A549 (cell line): ENCODE measurements around the gene MVB12B.

Experiments used
- CBX2 ChIP-seq: fragments of 200-600 bp; sonication (generic); IDR thresholded peaks from 2 replicates; pipeline ENCODE4 v1.6.1; 2016; ENCODE audit warnings: low read depth, mild to moderate bottlenecking, borderline replicate concordance
- CTCF ChIP-seq: fragments of >200 bp; sonication (Bioruptor Twin); formaldehyde crosslinking; IDR thresholded peaks from 3 replicates; pipeline ENCODE4 v1.5.1; 2016
- EHMT2 ChIP-seq: fragments of 200-600 bp; sonication (generic); IDR thresholded peaks from 2 replicates; pipeline ENCODE4 v1.6.1; 2016; ENCODE audit warnings: antibody characterized with exemption, low read depth, mild to moderate bottlenecking, moderate library complexity
- EP300 ChIP-seq, 2 experiments: fragments of >200 bp; sonication (Bioruptor Twin); formaldehyde crosslinking; IDR thresholded peaks; 2 replicates in 1 of 2; 3 replicates in 1 of 2; pipeline ENCODE4 v1.6.1; 2016 to 2017
- ESRRA ChIP-seq: fragments of 150-350 bp; IDR thresholded peaks from 2 replicates; pipeline ENCODE4 v1.6.1; 2014; ENCODE audit warnings: mild to moderate bottlenecking, low read length, borderline replicate concordance
- FOXS1 ChIP-seq: fragments of 250-450 bp; sonication (Bioruptor Pico); IDR thresholded peaks from 2 replicates; pipeline ENCODE4 v1.5.0; 2020; ENCODE audit warnings: mild to moderate bottlenecking, moderate library complexity
- HDAC2 ChIP-seq: fragments of 200-600 bp; sonication (generic); IDR thresholded peaks from 2 replicates; pipeline ENCODE4 v1.6.1; 2016
- HOXB13 ChIP-seq: fragments of 250-450 bp; sonication (Bioruptor Pico); IDR thresholded peaks from 2 replicates; pipeline ENCODE4 v1.5.0; 2020; ENCODE audit warnings: low read depth, mild to moderate bottlenecking, moderate library complexity
- JUN ChIP-seq, 2 experiments: fragments of >200 bp; sonication (Bioruptor Twin); formaldehyde crosslinking; IDR thresholded peaks; 2 replicates in 1 of 2; 3 replicates in 1 of 2; pipeline ENCODE4 v1.6.1; 2016 to 2017
- MAX ChIP-seq: IDR thresholded peaks from 2 replicates; pipeline ENCODE4 v1.6.1; 2012
- NR3C1 ChIP-seq: fragments of >200 bp; sonication (Bioruptor Twin); formaldehyde crosslinking; IDR thresholded peaks from 3 replicates; pipeline ENCODE4 v1.6.1; 2017
- POLR2AphosphoS2 ChIP-seq: conservative IDR thresholded peaks from 2 replicates; pipeline ENCODE4 v1.6.1; 2012; ENCODE audit warnings: low read length, improper control_type of control experiment, inconsistent platforms
- RNF2 ChIP-seq: fragments of 200-600 bp; sonication (generic); IDR thresholded peaks from 2 replicates; pipeline ENCODE4 v1.6.1; 2016; ENCODE audit warnings: low read depth, mild to moderate bottlenecking, antibody characterized with exemption, moderate library complexity, borderline replicate concordance

- TF ChIP-seq CTCF (no peak), FOXS1 (CRISPR knock-in tag) (no peak), EP300 (IDR thresholded peaks at IDR 0.05) (no peak), NR3C1 (no peak), MAX (no peak), CBX2 (no peak), JUN (IDR thresholded peaks at IDR 0.05) (no peak), EHMT2 (no peak), ESRRA (no peak), POLR2AphosphoS2 (no peak), RNF2 (no peak), HOXB13 (no peak), HDAC2 (no peak)
These were observed 31.5 kb upstream of the MVB12B start for GRCh38 chr9:126295082-126295477.
